Lower leg skin (tissue), 4 donors: ENCODE results near the gene TAF13. TPM values are rescaled to one million over a fixed set of nuclear protein-coding genes. Genes with fewer than 3 reads are reported as not detected.

Experiments
- DNase-seq, 2 donors: peaks; one replicate each; pipeline ENCODE4 v3.0.0-alpha.2; 2019; ENCODE audit warnings: low spot score in 2 of 2
- H3K4me3 ChIP-seq: fragments of 200-600 bp; sonication (generic); 2 replicates; pipeline ENCODE4 v1.5.1; 2017; ENCODE audit warnings: mild to moderate bottlenecking, low read depth; ENCODE audit not compliant: poor library complexity, severe bottlenecking
- CTCF ChIP-seq, 3 donors: fragments of 450-650 bp; IDR thresholded peaks; one replicate each; pipeline ENCODE4 v1.5.1; 2016; ENCODE audit warnings: antibody characterized with exemption in 3 of 3, mild to moderate bottlenecking in 3 of 3, moderate library complexity in 2 of 3
- POLR2A ChIP-seq, 2 donors: fragments of 450-650 bp; IDR thresholded peaks; one replicate each; pipeline ENCODE4 v1.6.1; 2016 to 2017; ENCODE audit warnings: antibody characterized with exemption in 2 of 2, mild to moderate bottlenecking in 1 of 2, moderate library complexity in 1 of 2
- WGBS, 2 donors: methylation state at CpG; one replicate each; pipeline ENCODE4 v1.1.5; 2018; 5-methylcytosine and 5-hydroxymethylcytosine counted together
- intact Hi-C: fragments of 100-400 bp; cut with DNase I; formaldehyde crosslinking; loops from one replicate; pipeline ENCODE4 v1.15.0; 2023; ENCODE audit warnings: low total_unique reads
- total RNA-seq, 4 donors: library from RNA; depleted of rRNA; stranded (reverse); fragments of >200 nt; gene quantifications; one replicate each; pipeline ENCODE4 v1.1.0, GENCODE V29; 2016

Gene TAF13
- total RNA-seq, 4 donors from 2014 or later: 22.2 to 28.9 (median 23.9) TPM

GRCh38 chr1:109080441-109081082 is 4.8 kb upstream of the TAF13 start:
- intact Hi-C loops: no loop called here
- no peak overlapping the region for H3K4me3 ChIP-seq
- TF ChIP-seq CTCF (IDR thresholded peaks at IDR 0.05): no peak
- TF ChIP-seq POLR2A (IDR thresholded peaks at IDR 0.05): no peak
- DNase-seq: no peak
- WGBS, 2 donors: 57 to 60% methylated on average over 5 of the region's 5 CpGs

- WGBS, 2 donors: 98 to 100% methylated on average over 2 of the region's 2 CpGs
- no peak overlapping the region for H3K4me3 ChIP-seq
Measured at GRCh38 chr1:109079240-109079622, 3.4 kb upstream of the TAF13 start.

GRCh38 chr1:109078317-109078716 is 2.5 kb upstream of the TAF13 start:
- 88 to 89% methylated on average over 1 of the region's 1 CpG for WGBS, 2 donors
- intact Hi-C loops: no loop called here
- TF ChIP-seq POLR2A (IDR thresholded peaks at IDR 0.05): no peak
- TF ChIP-seq CTCF (IDR thresholded peaks at IDR 0.05): no peak
- no peak overlapping the region for H3K4me3 ChIP-seq
- DNase-seq: no peak

More at GRCh38 chr1:109079240-109079622, 3.4 kb upstream of the TAF13 start:
- intact Hi-C loops: no loop called here
- no peak for DNase-seq
- no peak for TF ChIP-seq CTCF (IDR thresholded peaks at IDR 0.05)
- no peak for TF ChIP-seq POLR2A (IDR thresholded peaks at IDR 0.05)

- TF ChIP-seq CTCF (IDR thresholded peaks at IDR 0.05): no peak
- TF ChIP-seq POLR2A (IDR thresholded peaks at IDR 0.05): no peak
- WGBS, 2 donors: 73 to 76% methylated on average over 1 of the region's 1 CpG
- intact Hi-C loops: no loop called here
- DNase-seq: no peak
- H3K4me3 ChIP-seq: no peak overlapping the region
Measured at GRCh38 chr1:109069294-109069693, 6.5 kb downstream of the TAF13 start.

- no peak for TF ChIP-seq POLR2A (IDR thresholded peaks at IDR 0.05)
- no peak for TF ChIP-seq CTCF (IDR thresholded peaks at IDR 0.05)
- intact Hi-C loops: no loop called here
- H3K4me3 ChIP-seq: no peak overlapping the region
- 63 to 64% methylated on average over 8 of the region's 8 CpGs for WGBS, 2 donors
- no peak for DNase-seq
Measured at GRCh38 chr1:109067883-109068282, 7.9 kb downstream of the TAF13 start.

GRCh38 chr1:109065137-109065536 is 10.7 kb downstream of the TAF13 start:
- no peak overlapping the region for H3K4me3 ChIP-seq
- 91 to 94% methylated on average over 3 of the region's 3 CpGs for WGBS, 2 donors
- DNase-seq: no peak
- TF ChIP-seq CTCF (IDR thresholded peaks at IDR 0.05) (no peak), POLR2A (IDR thresholded peaks at IDR 0.05) (no peak)
- intact Hi-C loops: no loop called here
